Lung (tissue), 12 donors: ENCODE data around the gene CSMD2. TPM values are rescaled to one million over a fixed set of nuclear protein-coding genes. Genes with fewer than 3 reads are reported as not detected.

Experiments
- ATAC-seq: fragments of 200-7000 bp; cut with Tn5 transposase; one replicate; pipeline ENCODE4 v1.9.1; 2020; ENCODE audit warnings: moderate number of reproducible peaks; ENCODE audit not compliant: insufficient read depth, low FRiP score
- DNase-seq, 3 donors: peaks; one replicate each; pipeline ENCODE4 v3.0.0-alpha.2; 2013 to 2017
- H3K27ac ChIP-seq, 2 donors: one replicate each; pipeline ENCODE4 v1.5.1; 2013; ENCODE audit warnings: mild to moderate bottlenecking in 2 of 2, moderate library complexity in 2 of 2, control low read depth in 1 of 2, inconsistent platforms in 1 of 2, low read depth in 1 of 2, low read length in 1 of 2
- H3K27me3 ChIP-seq, 3 donors: one replicate each; pipeline ENCODE4 v1.5.1; 2013; ENCODE audit warnings: low read length in 2 of 3; ENCODE audit not compliant: control insufficient read depth in 3 of 3, insufficient read depth in 3 of 3
- H3K36me3 ChIP-seq, 4 donors: one replicate each; pipeline ENCODE4 v1.5.1; 2013; ENCODE audit warnings: low read length in 4 of 4, mild to moderate bottlenecking in 1 of 4, moderate library complexity in 1 of 4; ENCODE audit not compliant: control insufficient read depth in 4 of 4, insufficient read depth in 4 of 4
- H3K4me1 ChIP-seq, 5 donors: one replicate each; pipeline ENCODE4 v1.5.1; 2013; ENCODE audit warnings: low read length in 5 of 5, mild to moderate bottlenecking in 2 of 5, moderate library complexity in 1 of 5; ENCODE audit not compliant: control insufficient read depth in 5 of 5, insufficient read depth in 5 of 5
- H3K4me3 ChIP-seq: one replicate; pipeline ENCODE4 v1.5.1; 2013; ENCODE audit warnings: mild to moderate bottlenecking, control low read depth, moderate library complexity
- H3K9ac ChIP-seq, 2 donors: one replicate each; pipeline ENCODE4 v1.5.1; 2013; ENCODE audit warnings: low read length in 2 of 2, control low read depth in 1 of 2; ENCODE audit not compliant: insufficient read depth in 1 of 2
- H3K9me3 ChIP-seq, 4 donors: one replicate each; pipeline ENCODE4 v1.5.1; 2013; ENCODE audit warnings: low read length in 3 of 4, mild to moderate bottlenecking in 1 of 4, moderate library complexity in 1 of 4; ENCODE audit not compliant: control insufficient read depth in 4 of 4, insufficient read depth in 3 of 4
- WGBS, 2 donors: extraction: QIAGEN DNeasy Blood & Tissue Kit; methylation state at CpG; one replicate each; pipeline ENCODE4 v1.1.7; 2013; 5-methylcytosine and 5-hydroxymethylcytosine counted together
- polyA plus RNA-seq, 2 donors: library from polyadenylated mRNA; stranded (reverse); fragments of 200-250 nt; gene quantifications; one replicate each; pipeline ENCODE4 v1.2.1, GENCODE V29; 2013
- total RNA-seq, 2 donors: library from RNA; depleted of rRNA in 1 of 2; stranded (reverse); fragments of >200 nt in 1 of 2; gene quantifications; one replicate each; pipeline ENCODE4 v1.2.1, GENCODE V29; 2014 to 2021
- TF ChIP-seq, protein P1 (sequence below): IDR thresholded peaks from 2 replicates; pipeline ENCODE4 v1.5.1; 2012; ENCODE audit warnings: mild to moderate bottlenecking; ENCODE audit errors: control extremely low read depth, extremely low read depth
- donor health status: control.
- donor health status: control.
- donor health status: Bipolar disorder and iron deficiency.
- donor health status: healthy.
- donor health status: DM: yes; HTN: yes; CAD: no.

The CSMD2 gene
- total and polyA plus RNA-seq, 4 donors: 0.11 to 1.2 (median 0.39) TPM

DNA sequence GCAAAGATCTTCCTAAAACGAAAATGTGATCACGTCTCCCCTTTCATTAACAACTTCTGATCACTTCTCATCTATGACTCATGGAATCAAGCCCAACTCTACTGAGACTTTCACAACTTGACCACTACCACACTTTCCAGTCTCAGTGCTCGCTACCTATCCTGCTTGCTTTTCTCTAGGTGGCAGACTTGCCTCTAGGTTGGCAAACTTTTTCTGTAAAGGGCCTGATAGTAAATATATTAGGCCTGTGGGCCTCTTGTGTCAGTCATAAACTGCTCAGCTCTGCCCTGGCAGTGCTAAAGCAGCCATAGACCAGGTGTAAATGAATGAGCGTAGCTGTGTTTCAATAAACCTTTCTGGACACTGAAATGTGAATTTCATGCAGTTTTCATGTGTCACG lies 322.7 kb downstream of the CSMD2 start:
- WGBS, 2 donors: 87 to 92% methylated on average over 5 of the region's 5 CpGs
- no peak for DNase-seq
- Histone ChIP-seq H3K4me1 (peaks cover 0 to 2% (median 0%) of the 10 kb centered on the region in 5 donors), H3K27me3 (no peaks in the 10 kb centered on the region), H3K27ac (no peak overlapping the region), H3K9ac (no peak overlapping the region), H3K9me3 (no peaks in the 10 kb centered on the region), H3K4me3 (no peak overlapping the region), H3K36me3 (no peaks in the 10 kb centered on the region)
- ATAC-seq: no peak
- TF ChIP-seq, protein P1, sequence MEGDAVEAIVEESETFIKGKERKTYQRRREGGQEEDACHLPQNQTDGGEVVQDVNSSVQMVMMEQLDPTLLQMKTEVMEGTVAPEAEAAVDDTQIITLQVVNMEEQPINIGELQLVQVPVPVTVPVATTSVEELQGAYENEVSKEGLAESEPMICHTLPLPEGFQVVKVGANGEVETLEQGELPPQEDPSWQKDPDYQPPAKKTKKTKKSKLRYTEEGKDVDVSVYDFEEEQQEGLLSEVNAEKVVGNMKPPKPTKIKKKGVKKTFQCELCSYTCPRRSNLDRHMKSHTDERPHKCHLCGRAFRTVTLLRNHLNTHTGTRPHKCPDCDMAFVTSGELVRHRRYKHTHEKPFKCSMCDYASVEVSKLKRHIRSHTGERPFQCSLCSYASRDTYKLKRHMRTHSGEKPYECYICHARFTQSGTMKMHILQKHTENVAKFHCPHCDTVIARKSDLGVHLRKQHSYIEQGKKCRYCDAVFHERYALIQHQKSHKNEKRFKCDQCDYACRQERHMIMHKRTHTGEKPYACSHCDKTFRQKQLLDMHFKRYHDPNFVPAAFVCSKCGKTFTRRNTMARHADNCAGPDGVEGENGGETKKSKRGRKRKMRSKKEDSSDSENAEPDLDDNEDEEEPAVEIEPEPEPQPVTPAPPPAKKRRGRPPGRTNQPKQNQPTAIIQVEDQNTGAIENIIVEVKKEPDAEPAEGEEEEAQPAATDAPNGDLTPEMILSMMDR: no peak

DNA sequence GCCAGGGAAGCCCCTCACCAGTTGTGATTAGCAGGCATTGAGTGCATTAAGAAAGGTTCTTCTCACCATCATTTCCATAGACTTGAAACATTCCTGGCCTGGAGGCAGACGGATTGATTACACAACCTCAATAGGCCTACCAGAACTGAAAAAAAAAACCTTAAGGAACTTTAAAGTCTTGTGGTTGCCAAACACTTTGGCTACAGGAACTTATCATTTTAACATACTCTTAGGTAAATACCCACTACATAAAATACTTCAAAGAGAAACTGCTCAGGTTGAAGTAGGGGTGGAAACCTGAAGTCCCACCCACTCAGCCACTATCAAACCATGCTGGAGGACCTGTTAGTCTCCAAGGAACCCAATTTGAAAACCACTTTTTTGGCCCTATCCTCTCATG lies 323.5 kb downstream of the CSMD2 start:
- no peak overlapping the region for H3K9ac ChIP-seq
- peak in 1 of 3 donors; percentile 46 for DNase-seq
- no peaks in the 10 kb centered on the region for H3K27me3 ChIP-seq
- H3K36me3 ChIP-seq: no peaks in the 10 kb centered on the region
- H3K4me1 ChIP-seq: peaks cover 0 to 2% (median 0%) of the 10 kb centered on the region in 5 donors
- H3K27ac ChIP-seq: no peak overlapping the region
- H3K9me3 ChIP-seq: peaks cover 0 to 5% (median 0%) of the 10 kb centered on the region in 4 donors
- ATAC-seq: peak; percentile 46
- WGBS, 2 donors: 49 to 60% methylated on average over 1 of the region's 1 CpG
- TF ChIP-seq, protein P1: no peak
- H3K4me3 ChIP-seq: no peak overlapping the region

DNA sequence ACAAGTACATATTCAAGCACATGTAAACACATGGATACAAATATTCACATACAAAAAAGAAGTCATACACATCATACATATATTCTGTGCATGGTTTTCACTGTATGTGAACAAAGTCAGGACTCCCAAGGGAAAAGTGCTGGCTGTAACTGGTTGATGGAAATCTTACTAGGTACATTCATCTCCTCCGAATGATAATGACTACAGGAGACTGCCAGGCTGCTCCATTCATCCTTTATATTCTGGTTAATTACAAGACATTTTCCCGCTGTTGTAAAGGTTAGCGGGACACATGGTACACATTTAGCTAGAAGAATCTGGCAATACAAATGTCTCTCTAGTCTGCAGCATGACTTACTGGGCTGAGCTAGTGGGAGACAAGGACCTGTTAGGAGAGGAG lies 327.4 kb downstream of the CSMD2 start:
- H3K4me3 ChIP-seq: no peak overlapping the region
- WGBS, 2 donors: 89 to 93% methylated on average over 3 of the region's 3 CpGs
- H3K27me3 ChIP-seq: no peaks in the 10 kb centered on the region
- H3K4me1 ChIP-seq: peaks cover 0 to 2% (median 0%) of the 10 kb centered on the region in 5 donors
- TF ChIP-seq, protein P1: no peak
- no peak overlapping the region for H3K27ac ChIP-seq
- no peak for ATAC-seq
- H3K9ac ChIP-seq: no peak overlapping the region
- no peak for DNase-seq
- no peaks in the 10 kb centered on the region for H3K36me3 ChIP-seq
- peaks cover 0 to 8% (median 0%) of the 10 kb centered on the region in 4 donors for H3K9me3 ChIP-seq

DNA sequence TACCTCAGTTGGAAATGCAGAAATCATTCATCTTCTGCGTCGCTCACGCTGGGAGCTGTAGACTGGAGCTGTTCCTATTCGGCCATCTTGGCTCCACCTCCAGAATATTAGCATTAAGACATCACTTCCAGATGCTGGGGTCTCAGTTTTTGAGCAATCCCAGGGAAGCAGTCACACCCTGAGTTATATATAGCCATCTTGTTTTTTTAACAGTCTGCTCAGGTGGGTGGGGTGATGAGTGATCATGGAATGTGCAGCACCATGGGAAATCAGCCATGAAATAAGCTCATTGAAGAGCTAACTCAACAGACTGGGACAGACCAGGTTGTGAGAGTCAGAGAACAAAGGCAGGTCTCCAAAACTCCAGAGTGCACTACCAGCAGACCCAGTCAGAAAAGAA lies 328.1 kb downstream of the CSMD2 start:
- no peak overlapping the region for H3K4me3 ChIP-seq
- H3K27me3 ChIP-seq: no peaks in the 10 kb centered on the region
- H3K27ac ChIP-seq: no peak overlapping the region
- no peak for ATAC-seq
- TF ChIP-seq, protein P1: no peak
- peaks cover 0 to 2% (median 0%) of the 10 kb centered on the region in 5 donors for H3K4me1 ChIP-seq
- H3K9me3 ChIP-seq: peaks cover 0 to 8% (median 0%) of the 10 kb centered on the region in 4 donors
- H3K36me3 ChIP-seq: no peaks in the 10 kb centered on the region
- no peak overlapping the region for H3K9ac ChIP-seq
- no peak for DNase-seq
- 86 to 96% methylated on average over 4 of the region's 4 CpGs for WGBS, 2 donors
